Adrenal gland (tissue), 12 donors: Measurements from ENCODE around the gene KCNMA1. TPM values are rescaled to one million over a fixed set of nuclear protein-coding genes. Genes with fewer than 3 reads are reported as not detected.

Experiments used
- DNase-seq, 7 donors: peaks; one replicate each; pipeline ENCODE4 v3.0.0-alpha.2; 2019 to 2020
- H3K27ac ChIP-seq, 5 donors: fragments of 200-600 bp; sonication (generic) in 4 of 5; 1 replicate in 3 of 5; 2 replicates in 2 of 5; pipeline versions ENCODE4 v1.5.1 to v1.8.0; 2016 to 2020; ENCODE audit warnings: mild to moderate bottlenecking in 1 of 5
- H3K27me3 ChIP-seq: fragments of 200-600 bp; 2 replicates; pipeline ENCODE4 v1.8.0; 2021
- H3K36me3 ChIP-seq, 2 donors: fragments of 200-600 bp; replicated peaks in 1 of 2; 1 replicate in 1 of 2; 2 replicates in 1 of 2; pipeline versions ENCODE4 v1.5.1 to v1.8.0; 2018 to 2022
- H3K4me1 ChIP-seq, 2 donors: fragments of 200-600 bp; replicated peaks in 1 of 2; 1 replicate in 1 of 2; 2 replicates in 1 of 2; pipeline versions ENCODE4 v1.5.1 to v1.8.0; 2018 to 2021
- H3K4me3 ChIP-seq, 4 donors: fragments of 200-600 bp; sonication (generic) in 3 of 4; one replicate each; pipeline ENCODE4 v1.5.1; 2016 to 2018
- H3K9me3 ChIP-seq, 3 donors: fragments of 200-600 bp; sonication (generic) in 1 of 3; replicated peaks in 1 of 3; 1 replicate in 2 of 3; 2 replicates in 1 of 3; pipeline versions ENCODE4 v1.5.1 to v1.8.0; 2016 to 2021
- CTCF ChIP-seq, 6 experiments: fragments of 450-650 bp in 4 of 6; fragments of 200-600 bp in 2 of 6; sonication (generic) in 1 of 6; IDR thresholded peaks; 1 replicate in 5 of 6; 2 replicates in 1 of 6; pipeline versions ENCODE4 v1.5.1 to v1.8.0; 2016 to 2021; ENCODE audit warnings: antibody characterized with exemption in 6 of 6, mild to moderate bottlenecking in 2 of 6, moderate library complexity in 1 of 6
- POLR2A ChIP-seq, 2 donors: fragments of 450-650 bp; IDR thresholded peaks; one replicate each; pipeline ENCODE4 v1.6.1; 2017; ENCODE audit warnings: antibody characterized with exemption in 2 of 2, mild to moderate bottlenecking in 2 of 2, moderate library complexity in 1 of 2
- WGBS, 4 donors: extraction: QIAGEN DNeasy Blood & Tissue Kit in 2 of 4; methylation state at CpG; one replicate each; pipeline versions ENCODE4 v1.1.5 to v1.1.7; 2013 to 2017; 5-methylcytosine and 5-hydroxymethylcytosine counted together
- intact Hi-C, 2 donors: fragments of 100-400 bp; cut with DNase I; formaldehyde crosslinking; loops; one replicate each; pipeline versions ENCODE4 v1.14.1 to v1.15.0; 2022 to 2023
- polyA plus RNA-seq, 3 donors: library from polyadenylated mRNA; stranded (reverse); fragments of 200-250 nt in 2 of 3; fragments of 350-450 nt in 1 of 3; fragmentation: Illumina TruSeq in 1 of 3; extraction: RNeasy Lipid Tissue Mini Kit (QIAGEN cat#74804) in 1 of 3; gene quantifications; one replicate each; pipeline ENCODE4 v1.2.3, GENCODE V29; 2013 to 2014
- total RNA-seq, 9 donors: library from RNA; depleted of rRNA in 4 of 9; stranded (reverse); fragments of >200 nt in 4 of 9; fragments of 120-200 nt in 1 of 9; fragmentation: NEBNext Ultra II Directional in 1 of 9; extraction: Animal tissue kit (Norgen Biotek cat#: 25700) in 1 of 9; gene quantifications; one replicate each; pipeline versions ENCODE4 v1.1.0 to v1.2.4, GENCODE V29; 2013 to 2023
- donor health status: healthy with polysubstance abuse.
- donor health status: Bipolar disorder and iron deficiency.
- donor health status: DM: yes; HTN: yes; CAD: no.
- donor health status: DM: no; HTN: no; CAD: no.
- donor health status: DM: no; HTN: no; CAD: no.
- donor health status: DM: yes; HTN: yes; CAD: no.

The KCNMA1 gene
- total and polyA plus RNA-seq, 12 donors = 6.4 to 37.7 (median 13.4) TPM

- no peaks in the 10 kb centered on the region for H3K36me3 ChIP-seq
- WGBS, 4 donors = 82 to 85% (median 84%) methylated on average over 6 of the region's 6 CpGs
- no peaks in the 10 kb centered on the region for H3K9me3 ChIP-seq
- intact Hi-C loops = no loop called here
- no peaks in the 10 kb centered on the region for H3K27me3 ChIP-seq
- H3K4me1 ChIP-seq = no peaks in the 10 kb centered on the region
- no peak for DNase-seq
- H3K27ac ChIP-seq = no peak overlapping the region
- no peak for TF ChIP-seq POLR2A (IDR thresholded peaks at IDR 0.05)
- no peak for TF ChIP-seq CTCF (IDR thresholded peaks at IDR 0.05)
- no peak overlapping the region for H3K4me3 ChIP-seq
Measured at GRCh38 chr10:77284797-77285196, 352.8 kb downstream of the KCNMA1 start.

- Histone ChIP-seq H3K4me1 (no peaks in the 10 kb centered on the region), H3K36me3 (no peaks in the 10 kb centered on the region), H3K27me3 (no peaks in the 10 kb centered on the region), H3K9me3 (no peaks in the 10 kb centered on the region), H3K4me3 (no peak overlapping the region), H3K27ac (no peak overlapping the region)
- no peak for DNase-seq
- TF ChIP-seq POLR2A (IDR thresholded peaks at IDR 0.05) (no peak), CTCF (IDR thresholded peaks at IDR 0.05) (no peak)
- WGBS, 4 donors = 58 to 67% (median 60%) methylated on average over 3 of the region's 3 CpGs
- intact Hi-C loops = no loop called here
Measured at GRCh38 chr10:77283326-77283725, 354.3 kb downstream of the KCNMA1 start.

GRCh38 chr10:77282163-77282562 lies 355.4 kb downstream of the KCNMA1 start:
- DNase-seq = no peak
- H3K27ac ChIP-seq = no peak overlapping the region
- H3K36me3 ChIP-seq = no peaks in the 10 kb centered on the region
- 61 to 75% (median 62%) methylated on average over 2 of the region's 2 CpGs for WGBS, 4 donors
- intact Hi-C loops = no loop called here
- H3K4me1 ChIP-seq = no peaks in the 10 kb centered on the region
- TF ChIP-seq POLR2A (IDR thresholded peaks at IDR 0.05) (no peak), CTCF (IDR thresholded peaks at IDR 0.05) (no peak)
- no peaks in the 10 kb centered on the region for H3K27me3 ChIP-seq
- no peak overlapping the region for H3K4me3 ChIP-seq
- no peaks in the 10 kb centered on the region for H3K9me3 ChIP-seq

- Histone ChIP-seq H3K27ac (no peak overlapping the region), H3K4me3 (no peak overlapping the region), H3K9me3 (no peaks in the 10 kb centered on the region), H3K27me3 (no peaks in the 10 kb centered on the region), H3K36me3 (no peaks in the 10 kb centered on the region), H3K4me1 (no peaks in the 10 kb centered on the region)
- WGBS, 4 donors = 52 to 72% (median 59%) methylated on average over 4 of the region's 4 CpGs
- TF ChIP-seq CTCF (IDR thresholded peaks at IDR 0.05) = no peak
- no peak for TF ChIP-seq POLR2A (IDR thresholded peaks at IDR 0.05)
- intact Hi-C loops = no loop called here
- no peak for DNase-seq
Measured at GRCh38 chr10:77281719-77282118, 355.9 kb downstream of the KCNMA1 start.
